Measurements from ENCODE around the gene SSRP1.

DNA sequence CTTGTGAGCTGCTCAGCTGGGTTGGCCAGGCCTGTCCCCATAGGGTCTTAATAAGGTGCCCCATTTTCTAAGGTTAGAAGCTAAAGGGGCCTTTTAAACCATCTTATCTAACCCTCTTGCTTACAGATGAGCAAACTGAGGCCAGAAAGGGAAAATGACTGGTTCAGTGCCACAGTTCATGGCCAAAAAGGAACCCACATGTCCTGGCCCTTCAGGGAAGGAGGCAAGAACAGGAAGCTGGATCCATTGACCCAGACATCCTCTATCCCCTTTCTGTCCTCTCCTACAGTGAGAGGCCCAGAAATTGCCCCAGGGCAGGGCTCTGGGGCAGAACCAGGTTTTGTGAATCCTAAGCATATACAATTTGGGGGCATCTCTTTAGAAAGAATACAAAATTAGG, 35.2 kb upstream of the SSRP1 start:
- no peak for TF ChIP-seq POLR2AphosphoS5 (IDR thresholded peaks at IDR 0.05)
- TF ChIP-seq, protein P1, sequence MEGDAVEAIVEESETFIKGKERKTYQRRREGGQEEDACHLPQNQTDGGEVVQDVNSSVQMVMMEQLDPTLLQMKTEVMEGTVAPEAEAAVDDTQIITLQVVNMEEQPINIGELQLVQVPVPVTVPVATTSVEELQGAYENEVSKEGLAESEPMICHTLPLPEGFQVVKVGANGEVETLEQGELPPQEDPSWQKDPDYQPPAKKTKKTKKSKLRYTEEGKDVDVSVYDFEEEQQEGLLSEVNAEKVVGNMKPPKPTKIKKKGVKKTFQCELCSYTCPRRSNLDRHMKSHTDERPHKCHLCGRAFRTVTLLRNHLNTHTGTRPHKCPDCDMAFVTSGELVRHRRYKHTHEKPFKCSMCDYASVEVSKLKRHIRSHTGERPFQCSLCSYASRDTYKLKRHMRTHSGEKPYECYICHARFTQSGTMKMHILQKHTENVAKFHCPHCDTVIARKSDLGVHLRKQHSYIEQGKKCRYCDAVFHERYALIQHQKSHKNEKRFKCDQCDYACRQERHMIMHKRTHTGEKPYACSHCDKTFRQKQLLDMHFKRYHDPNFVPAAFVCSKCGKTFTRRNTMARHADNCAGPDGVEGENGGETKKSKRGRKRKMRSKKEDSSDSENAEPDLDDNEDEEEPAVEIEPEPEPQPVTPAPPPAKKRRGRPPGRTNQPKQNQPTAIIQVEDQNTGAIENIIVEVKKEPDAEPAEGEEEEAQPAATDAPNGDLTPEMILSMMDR (IDR thresholded peaks at IDR 0.05) = no peak
- TF ChIP-seq EP300 (IDR thresholded peaks at IDR 0.05) = no peak
